K562 (cell line): ENCODE data around the gene ITPRIPL2. TPM values are rescaled to one million over a fixed set of nuclear protein-coding genes. Genes with fewer than 3 reads are reported as not detected.
A peak's percentile ranks its signal among the peaks of the same experiment; 100 is the strongest.

ENCODE experiments used
- BCOR ChIP-seq: fragments of 450-650 bp; IDR thresholded peaks from 2 replicates; pipeline ENCODE4 v1.6.1; 2016
- GATA2 ChIP-seq: sonication (generic); formaldehyde crosslinking; IDR thresholded peaks from 2 replicates; pipeline ENCODE4 v1.4.0; 2020; ENCODE audit warnings: mild to moderate bottlenecking, missing genetic modification reagents
- GTF2E2 ChIP-seq: fragments of 200-800 bp; sonication (Bioruptor generic); IDR thresholded peaks from 2 replicates; pipeline ENCODE4 v1.6.1; 2016; ENCODE audit warnings: missing genetic modification characterization, missing compliant biosample characterization
- NR4A1 ChIP-seq, 2 experiments: fragments of 250-450 bp in 1 of 2; fragments of 450-650 bp in 1 of 2; sonication (Bioruptor Pico) in 1 of 2; IDR thresholded peaks; 2 replicates each; pipeline versions ENCODE4 v1.4.0 to v1.6.1; 2016 to 2020; ENCODE audit warnings: mild to moderate bottlenecking in 2 of 2, missing compliant biosample characterization in 1 of 2, missing genetic modification characterization in 1 of 2, moderate library complexity in 1 of 2
- PHF20 ChIP-seq: fragments of 450-650 bp; IDR thresholded peaks from 2 replicates; pipeline ENCODE4 v1.6.1; 2018; ENCODE audit not compliant: partially characterized antibody
- SIN3A ChIP-seq, 2 experiments: fragments of 150-350 bp in 1 of 2; IDR thresholded peaks; 2 replicates each; pipeline ENCODE4 v1.6.1; 2011 to 2016; ENCODE audit warnings: borderline replicate concordance in 2 of 2, low read depth in 2 of 2, low read length in 2 of 2, mild to moderate bottlenecking in 2 of 2, moderate library complexity in 2 of 2; ENCODE audit not compliant: control insufficient read depth in 1 of 2
- SP2 ChIP-seq: IDR thresholded peaks from 2 replicates; pipeline ENCODE4 v1.6.1; 2011; ENCODE audit warnings: mild to moderate bottlenecking, low read depth, low read length, moderate library complexity; ENCODE audit not compliant: poor library complexity, severe bottlenecking; ENCODE audit errors: extremely low read depth
- STAT5A ChIP-seq: IDR thresholded peaks from 2 replicates; pipeline ENCODE4 v1.6.1; 2012; ENCODE audit warnings: low read length, inconsistent platforms, borderline replicate concordance
- TEAD4 ChIP-seq, 2 experiments: sonication (generic) in 1 of 2; formaldehyde crosslinking in 1 of 2; IDR thresholded peaks; 2 replicates each; pipeline versions ENCODE4 v1.6.1 to v1.8.0; 2012 to 2022; ENCODE audit warnings: borderline replicate concordance in 1 of 2, inconsistent platforms in 1 of 2, low read length in 1 of 2, mild to moderate bottlenecking in 1 of 2, missing genetic modification reagents in 1 of 2
- ZBTB40 ChIP-seq, 2 experiments: fragments of 450-650 bp in 1 of 2; sonication (generic) in 1 of 2; formaldehyde crosslinking in 1 of 2; IDR thresholded peaks; 2 replicates each; pipeline versions ENCODE4 v1.7.1 to v1.9.0; 2016 to 2022; ENCODE audit warnings: inconsistent platforms in 1 of 2, mild to moderate bottlenecking in 1 of 2, missing genetic modification reagents in 1 of 2
- ZFX ChIP-seq: sonication (generic); formaldehyde crosslinking; IDR thresholded peaks from 2 replicates; pipeline ENCODE4 v1.8.0; 2022; ENCODE audit warnings: mild to moderate bottlenecking, missing genetic modification reagents, moderate library complexity
- ZNF253 ChIP-seq: fragments of 250-450 bp; sonication (Bioruptor Pico); conservative IDR thresholded peaks from 2 replicates; pipeline ENCODE4 v1.6.1; 2021; ENCODE audit warnings: mild to moderate bottlenecking
- ZNF324 ChIP-seq: fragments of 250-450 bp; sonication (Bioruptor Pico); IDR thresholded peaks from 2 replicates; pipeline ENCODE4 v1.4.0; 2020; ENCODE audit warnings: mild to moderate bottlenecking
- ZNF75A ChIP-seq: fragments of 450-650 bp; formaldehyde crosslinking; IDR thresholded peaks from 2 replicates; pipeline ENCODE4 v1.4.0; 2020; ENCODE audit warnings: mild to moderate bottlenecking
- polyA plus RNA-seq, 8 experiments: library from polyadenylated mRNA; depleted of rRNA in 4 of 8; stranded (reverse) in 5 of 8; unstranded in 3 of 8; fragments of >200 nt; fragmentation: Nextera tagmentation in 2 of 8; fragmentation: Illumina TruSeq in 1 of 8; extraction: Ambion mirVana in 2 of 8; extraction: Trizol in 1 of 8; gene quantifications; 2 replicates each; pipeline versions ENCODE4 v1.2.1 to v1.2.3, GENCODE V29; 2011 to 2014; ENCODE audit warnings: inconsistent platforms in 1 of 8, missing spikeins in 1 of 8
- total RNA-seq, 7 experiments: library from RNA; depleted of rRNA in 6 of 7; stranded (reverse); fragments of >200 nt in 6 of 7; fragmentation: Illumina TruSeq in 2 of 7; extraction: Trizol in 2 of 7; gene quantifications; 2 replicates each; pipeline versions ENCODE4 v1.2.1 to v1.2.3, GENCODE V29; 2011 to 2021; ENCODE audit warnings: low replicate concordance in 1 of 7

ITPRIPL2 gene
- total and polyA plus RNA-seq, 9 of the 15 experiments (the other 6 are each of a cell fraction or from before 2014, with no cell fraction given), result 0.04 to 2.2 (median 0.58) TPM

DNA sequence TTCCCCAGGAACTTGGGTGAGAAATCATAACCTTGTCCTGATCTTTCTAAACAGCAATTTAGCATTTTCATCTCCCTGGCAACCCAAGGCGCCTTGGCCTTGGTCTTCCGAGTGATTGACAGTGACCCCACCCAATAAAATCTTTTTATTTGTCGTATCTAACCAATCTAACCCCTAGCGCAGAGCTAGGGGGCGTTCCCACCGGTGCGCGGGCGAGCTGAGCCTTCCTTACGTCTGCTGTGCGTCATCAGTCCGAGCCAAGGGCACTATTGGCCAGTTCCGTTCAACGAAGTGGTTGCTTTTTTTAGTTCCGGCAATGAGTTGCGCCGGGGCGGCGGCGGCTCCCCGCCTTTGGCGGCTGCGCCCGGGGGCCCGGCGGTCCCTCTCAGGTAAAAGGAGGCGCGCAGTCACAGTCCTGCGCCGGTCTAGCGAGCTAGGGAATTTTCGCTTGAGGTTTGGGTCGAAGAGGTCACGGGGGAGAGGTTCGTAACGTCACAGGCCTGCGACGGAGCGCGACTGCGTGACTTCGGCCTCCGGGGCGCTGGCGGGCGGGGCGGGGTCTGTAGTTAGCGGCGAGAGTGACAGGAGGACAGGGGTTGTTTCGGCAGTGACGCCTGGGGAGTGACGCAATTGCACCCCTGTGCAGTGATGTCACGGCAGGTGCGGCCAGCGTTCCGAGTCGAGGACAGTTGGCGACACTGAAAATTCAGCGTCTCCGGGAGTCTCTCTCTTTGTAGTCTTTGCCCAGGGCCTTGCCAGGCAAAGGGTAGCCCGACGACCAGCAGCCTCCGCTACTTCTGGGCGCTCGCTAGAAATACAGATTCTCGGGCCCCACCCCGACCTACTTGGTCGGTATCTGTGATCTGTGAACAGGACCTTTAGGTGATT, 46.2 kb upstream of the ITPRIPL2 start, which contains the start of gene COQ7 (continued):
- TF ChIP-seq ZBTB40 (IDR thresholded peaks at IDR 0.05) (peak; percentile 82), ZBTB40 (CRISPR knock-in tag; IDR thresholded peaks at IDR 0.05) (no peak), ZNF75A (CRISPR knock-in tag) (no peak), ZFX (CRISPR knock-in tag) (peak; percentile 64; the same call in 1 of the 2 replicates), NR4A1 (CRISPR knock-in tag; IDR thresholded peaks at IDR 0.05) (no peak), NR4A1 (tag; IDR thresholded peaks at IDR 0.05) (no peak), SP2 (peak; percentile 76), STAT5A (no peak), SIN3A (IDR thresholded peaks at IDR 0.05; ENCODE audit: borderline replicate concordance in 2 of 2, control insufficient read depth in 1 of 2, low read depth in 2 of 2, low read length in 2 of 2) (peak in 1 of 2 experiments; percentile 72; a peak in 2 of 4 replicates), BCOR (peak; percentile 24; the same call in 1 of the 2 replicates), ZNF324 (CRISPR knock-in tag) (0 out of 2 replicates have a peak, but pooled peaks have one; percentile 47), PHF20 (peak; percentile 97), TEAD4 (IDR thresholded peaks at IDR 0.05; ENCODE audit: low read length) (0 out of 2 replicates have a peak, but pooled peaks have one; percentile 6), TEAD4 (CRISPR knock-in tag; IDR thresholded peaks at IDR 0.05; ENCODE audit: borderline replicate concordance) (no peak), GATA2 (CRISPR knock-in tag) (peak; percentile 37; the same call in 1 of the 2 replicates), GTF2E2 (tag) (peak; percentile 90), ZNF253 (CRISPR knock-in tag) (no peak)
